ENCODE results near the gene EHBP1L1.
A peak's percentile ranks its signal among the peaks of the same experiment; 100 is the strongest.

EHBP1L1 gene

GRCh38 chr11:65575568-65576231, at the start of gene EHBP1L1:
TSS of gene EHBP1L1 (plus strand) at chr11:65576053. CDS start at chr11:65576303, 250 bp downstream.
- DNase-seq (ENCODE audit: low spot score), result peak; percentile 74
- H3K27ac ChIP-seq, result peak within 1 kb of the TSS; percentile 98
- ChIA-PET POLR2A (ENCODE audit: low non-redundant PET) (interaction anchor here (0.6 kb wide), 1 partner anchor 39 kb away, joined by 3 read pairs; the partner anchor contains the start of gene PCNX3), CTCF (interaction anchor here (0.9 to 2.7 kb wide), 2 partner anchors 12 to 18 kb away, joined by 5 to 6 read pairs; no protein-coding TSS in a partner anchor)
- no peak for TF ChIP-seq CTCF (conservative IDR thresholded peaks at IDR 0.05; ENCODE audit: low read depth)

- ChIA-PET CTCF (no interaction called here), POLR2A (ENCODE audit: low non-redundant PET) (no interaction called here)
- DNase-seq (ENCODE audit: low spot score), result no peak
- peak overlapping the region; percentile 77 for H3K27ac ChIP-seq
- TF ChIP-seq CTCF (conservative IDR thresholded peaks at IDR 0.05; ENCODE audit: low read depth), result no peak
Measured at GRCh38 chr11:65526744-65527143, 49.1 kb upstream of the EHBP1L1 start.

- ChIA-PET POLR2A (ENCODE audit: low non-redundant PET) (interaction anchor here (0.7 kb wide), 1 partner anchor 17 kb away, joined by 3 read pairs; no protein-coding TSS in a partner anchor), CTCF (no interaction called here)
- peak overlapping the region; percentile 35 for H3K27ac ChIP-seq
- DNase-seq (ENCODE audit: low spot score), result no peak
- no peak for TF ChIP-seq CTCF (conservative IDR thresholded peaks at IDR 0.05; ENCODE audit: low read depth)
Measured at GRCh38 chr11:65528819-65529350, 47.0 kb upstream of the EHBP1L1 start.

- no peak for DNase-seq (ENCODE audit: low spot score)
- peak overlapping the region; percentile 35 for H3K27ac ChIP-seq
- CTCF ChIA-PET, result interaction anchor here (0.5 to 0.7 kb wide), 2 partner anchors 11 to 520 kb away, joined by 3 to 6 read pairs; no protein-coding TSS in a partner anchor
- TF ChIP-seq CTCF (conservative IDR thresholded peaks at IDR 0.05; ENCODE audit: low read depth), result no peak
- POLR2A ChIA-PET (ENCODE audit: low non-redundant PET), result interaction anchor here (0.7 kb wide), 1 partner anchor 16 kb away, joined by 3 read pairs; no protein-coding TSS in a partner anchor
Measured at GRCh38 chr11:65529475-65530156, 46.2 kb upstream of the EHBP1L1 start.

GRCh38 chr11:65530157-65530496, 45.7 kb upstream of the EHBP1L1 start:
- CTCF ChIA-PET, result interaction anchor here (0.5 to 1.8 kb wide), 2 partner anchors 11 to 521 kb away, joined by 3 to 7 read pairs; no protein-coding TSS in a partner anchor
- peak overlapping the region; percentile 23 for H3K27ac ChIP-seq
- DNase-seq (ENCODE audit: low spot score), result no peak
- TF ChIP-seq CTCF (conservative IDR thresholded peaks at IDR 0.05; ENCODE audit: low read depth), result no peak
- POLR2A ChIA-PET (ENCODE audit: low non-redundant PET), result no interaction called here

- ChIA-PET CTCF (no interaction called here), POLR2A (ENCODE audit: low non-redundant PET) (interaction anchor here (0.7 to 0.8 kb wide), 2 partner anchors 8 to 118 kb away, joined by 8 to 9 read pairs; no protein-coding TSS in a partner anchor)
- no peak for TF ChIP-seq CTCF (conservative IDR thresholded peaks at IDR 0.05; ENCODE audit: low read depth)
- peak overlapping the region; percentile 94 for H3K27ac ChIP-seq
- DNase-seq (ENCODE audit: low spot score), result no peak
Measured at GRCh38 chr11:65532388-65533064, 43.3 kb upstream of the EHBP1L1 start.
